Right lobe of liver (tissue), 6 donors: ENCODE results near the gene LAPTM5. TPM values are rescaled to one million over a fixed set of nuclear protein-coding genes. Genes with fewer than 3 reads are reported as not detected.
A peak's percentile ranks its signal among the peaks of the same experiment; 100 is the strongest.

Source experiments
- ATAC-seq, 4 donors: fragments of 200-7000 bp; cut with Tn5 transposase; one replicate each; pipeline ENCODE4 v1.9.1; 2020; ENCODE audit warnings: mild to moderate bottlenecking in 4 of 4, moderate library complexity in 4 of 4
- DNase-seq, 3 donors: peaks; one replicate each; pipeline ENCODE4 v3.0.0-alpha.2; 2020
- H3K27ac ChIP-seq, 3 donors: fragments of 200-600 bp; one replicate each; pipeline ENCODE4 v1.8.0; 2022
- H3K27me3 ChIP-seq, 2 donors: fragments of 200-600 bp; one replicate each; pipeline ENCODE4 v1.8.0; 2022
- H3K36me3 ChIP-seq, 4 donors: fragments of 200-600 bp; sonication (generic) in 1 of 4; one replicate each; pipeline versions ENCODE4 v1.5.1 to v1.8.0; 2017 to 2022; ENCODE audit warnings: control low read depth in 1 of 4
- H3K4me1 ChIP-seq, 4 donors: fragments of 200-600 bp; sonication (generic) in 1 of 4; one replicate each; pipeline versions ENCODE4 v1.5.1 to v1.8.0; 2017 to 2022; ENCODE audit warnings: control low read depth in 1 of 4
- H3K4me3 ChIP-seq, 3 donors: fragments of 200-600 bp; one replicate each; pipeline ENCODE4 v1.8.0; 2022
- H3K9me3 ChIP-seq, 4 donors: fragments of 200-600 bp; sonication (generic) in 1 of 4; one replicate each; pipeline versions ENCODE4 v1.5.1 to v1.8.0; 2017 to 2022; ENCODE audit warnings: control low read depth in 1 of 4
- CTCF ChIP-seq, 4 donors: fragments of 200-600 bp in 3 of 4; fragments of 450-650 bp in 1 of 4; IDR thresholded peaks; one replicate each; pipeline versions ENCODE4 v1.5.1 to v1.8.0; 2016 to 2022; ENCODE audit warnings: antibody characterized with exemption in 4 of 4, mild to moderate bottlenecking in 2 of 4
- POLR2A ChIP-seq: fragments of 450-650 bp; IDR thresholded peaks from one replicate; pipeline ENCODE4 v1.6.1; 2017; ENCODE audit warnings: antibody characterized with exemption, mild to moderate bottlenecking
- WGBS: methylation state at CpG from one replicate; pipeline ENCODE4 v1.1.6; 2018; ENCODE audit warnings: low coverage, low lambda C conversion rate; ENCODE audit not compliant: insufficient coverage; ENCODE audit errors: missing lambda C conversion rate; 5-methylcytosine and 5-hydroxymethylcytosine counted together
- intact Hi-C, 2 donors: fragments of 100-400 bp; cut with DNase I; formaldehyde crosslinking; loops; one replicate each; pipeline versions ENCODE4 v1.11.2 to v1.14.1; 2022
- total RNA-seq, 6 experiments: library from RNA; depleted of rRNA in 2 of 6; stranded (reverse); fragments of >200 nt in 2 of 6; fragmentation: NEBNext Ultra II Directional in 3 of 6; extraction: Animal tissue kit (Norgen Biotek cat#: 25700) in 3 of 6; gene quantifications; one replicate each; pipeline versions ENCODE4 v1.1.0 to v1.2.4, GENCODE V29; 2016 to 2023
- donor health status: DM: no; HTN: yes; CAD: no.
- donor health status: DM: no; HTN: no; CAD: no.
- donor health status: DM: no; HTN: no; CAD: no.
- donor health status: DM: no; HTN: yes; CAD: no.
- donor health status: DM: no; HTN: yes; CAD: no.

The LAPTM5 gene
- total RNA-seq, 6 experiments from 2014 or later = 21.2 to 81.0 (median 29.8) TPM

GRCh38 chr1:30785714-30786113, 28.1 kb upstream of the LAPTM5 start:
- no peaks in the 10 kb centered on the region for H3K27me3 ChIP-seq
- H3K4me1 ChIP-seq = peaks cover 0 to 12% (median 5%) of the 10 kb centered on the region in 4 donors
- WGBS = 74% methylated on average over 4 of the region's 7 CpGs
- no peaks in the 10 kb centered on the region for H3K36me3 ChIP-seq
- intact Hi-C loops = loop anchor here in 1 of 2 donors (5.0 kb wide), 1 partner anchor 127 kb away; no protein-coding TSS in a partner anchor
- TF ChIP-seq CTCF (IDR thresholded peaks at IDR 0.05) (no peak), POLR2A (no peak)
- DNase-seq = peak in 1 of 3 donors; percentile 44
- H3K9me3 ChIP-seq = no peaks in the 10 kb centered on the region
- H3K4me3 ChIP-seq = no peak overlapping the region
- H3K27ac ChIP-seq = no peak overlapping the region
- ATAC-seq = peak in 1 of 4 donors; percentile 6

GRCh38 chr1:30785181-30785580, 27.6 kb upstream of the LAPTM5 start:
- Histone ChIP-seq H3K9me3 (no peaks in the 10 kb centered on the region), H3K4me3 (no peak overlapping the region), H3K27me3 (no peaks in the 10 kb centered on the region), H3K4me1 (peaks cover 0 to 12% (median 5%) of the 10 kb centered on the region in 4 donors), H3K36me3 (no peaks in the 10 kb centered on the region), H3K27ac (no peak overlapping the region)
- ATAC-seq = no peak
- no peak for DNase-seq
- TF ChIP-seq POLR2A = no peak
- TF ChIP-seq CTCF (IDR thresholded peaks at IDR 0.05) = no peak
- intact Hi-C loops = loop anchor here in 1 of 2 donors (5.0 kb wide), 1 partner anchor 127 kb away; no protein-coding TSS in a partner anchor
- WGBS = 90% methylated on average over 5 of the region's 7 CpGs

GRCh38 chr1:30783256-30783915, 25.8 kb upstream of the LAPTM5 start:
- H3K9me3 ChIP-seq = no peaks in the 10 kb centered on the region
- WGBS = 32% methylated on average over 4 of the region's 16 CpGs
- peak overlapping the region in 2 of 3 donors; percentile 19 to 20 for H3K27ac ChIP-seq
- H3K4me1 ChIP-seq = peaks cover 0 to 12% (median 5%) of the 10 kb centered on the region in 4 donors
- ATAC-seq (peak; percentile 13 to 36 (median 22)), DNase-seq (peak; percentile 61 to 79 (median 62))
- H3K27me3 ChIP-seq = no peaks in the 10 kb centered on the region
- H3K4me3 ChIP-seq = no peak overlapping the region
- TF ChIP-seq POLR2A (no peak), CTCF (IDR thresholded peaks at IDR 0.05) (no peak)
- intact Hi-C loops = no loop called here
- no peaks in the 10 kb centered on the region for H3K36me3 ChIP-seq

GRCh38 chr1:30782361-30783255, 25.0 kb upstream of the LAPTM5 start:
- TF ChIP-seq CTCF (IDR thresholded peaks at IDR 0.05) (peak; percentile 51 to 56 (median 55)), POLR2A (no peak)
- Histone ChIP-seq H3K27me3 (no peaks in the 10 kb centered on the region), H3K36me3 (no peaks in the 10 kb centered on the region), H3K27ac (peak overlapping the region in 2 of 3 donors; percentile 19 to 20), H3K4me1 (peaks cover 0 to 12% (median 5%) of the 10 kb centered on the region in 4 donors), H3K9me3 (no peaks in the 10 kb centered on the region), H3K4me3 (no peak overlapping the region)
- intact Hi-C loops = no loop called here
- DNase-seq (peak; percentile 74 to 82 (median 77)), ATAC-seq (peak; percentile 81 to 84 (median 84))
- WGBS = 25% methylated on average over 4 of the region's 25 CpGs
